Measurements from ENCODE around the gene ITGB3. TPM values are rescaled to one million over a fixed set of nuclear protein-coding genes. Genes with fewer than 3 reads are reported as not detected.

Gene ITGB3
- total and polyA plus RNA-seq, 9 of the 15 experiments (the other 6 are each of a cell fraction or from before 2014, with no cell fraction given): 0.08 to 2.6 (median 0.62) TPM; not detected in 1

- TF ChIP-seq ZNF407 (IDR thresholded peaks at IDR 0.05; ENCODE audit: low read depth) (no peak), NR3C1 (CRISPR knock-in tag; IDR thresholded peaks at IDR 0.05) (no peak), TCF3 (CRISPR knock-in tag; IDR thresholded peaks at IDR 0.05) (peak; percentile 67; the same call in 1 of the 2 replicates), DACH1 (IDR thresholded peaks at IDR 0.05; ENCODE audit: partially characterized antibody) (peak; percentile 36), YBX1 (IDR thresholded peaks at IDR 0.05) (no peak), ZMIZ1 (IDR thresholded peaks at IDR 0.05; ENCODE audit: low read depth in 2 of 2, low read length in 2 of 2) (no peak), IRF2 (CRISPR knock-in tag; IDR thresholded peaks at IDR 0.05) (no peak), GTF2A2 (tag; IDR thresholded peaks at IDR 0.05) (no peak), ZNF589 (CRISPR knock-in tag; IDR thresholded peaks at IDR 0.05; ENCODE audit: low read depth) (peak; percentile 64; the same call in 1 of the 2 replicates), ZBED1 (IDR thresholded peaks at IDR 0.05) (no peak), ZNF445 (CRISPR knock-in tag; IDR thresholded peaks at IDR 0.05; ENCODE audit: low read depth) (no peak), ZNF282 (CRISPR knock-in tag; IDR thresholded peaks at IDR 0.05) (no peak), KDM4B (IDR thresholded peaks at IDR 0.05; ENCODE audit: borderline replicate concordance in 2 of 2, low read depth in 1 of 2) (no peak), YY1 (IDR thresholded peaks at IDR 0.05; ENCODE audit: borderline replicate concordance in 1 of 3, control insufficient read depth in 1 of 3, extremely low read depth in 1 of 3, insufficient read depth in 3 of 3, insufficient read length in 1 of 3, insufficient replicate concordance in 2 of 3, low read depth in 1 of 3, low read length in 2 of 3) (no peak), ZNF239 (CRISPR knock-in tag; IDR thresholded peaks at IDR 0.05) (no peak), MAFF (IDR thresholded peaks at IDR 0.05; ENCODE audit: low read length) (no peak), ZNF316 (IDR thresholded peaks at IDR 0.05) (no peak)
These were observed 4.2 kb downstream of the ITGB3 start (continued) for GRCh38 chr17:47257651-47258339.
